Gastrocnemius medialis (tissue), 4 donors: Measurements from ENCODE around the gene DNAJC30.

Source experiments
- POLR2A ChIP-seq, 2 donors: fragments of 450-650 bp; IDR thresholded peaks; one replicate each; pipeline ENCODE4 v1.6.1; 2017; ENCODE audit warnings: antibody characterized with exemption in 2 of 2, mild to moderate bottlenecking in 2 of 2, moderate library complexity in 2 of 2
- TF ChIP-seq, protein P1 (sequence below), 5 experiments: fragments of 450-650 bp in 3 of 5; fragments of 200-600 bp in 2 of 5; sonication (generic) in 2 of 5; IDR thresholded peaks in 4 of 5; conservative IDR thresholded peaks in 1 of 5; 1 replicate in 4 of 5; 2 replicates in 1 of 5; pipeline ENCODE4 v1.5.1; 2016 to 2019; ENCODE audit warnings: antibody characterized with exemption in 5 of 5, mild to moderate bottlenecking in 3 of 5, moderate library complexity in 3 of 5

DNA sequence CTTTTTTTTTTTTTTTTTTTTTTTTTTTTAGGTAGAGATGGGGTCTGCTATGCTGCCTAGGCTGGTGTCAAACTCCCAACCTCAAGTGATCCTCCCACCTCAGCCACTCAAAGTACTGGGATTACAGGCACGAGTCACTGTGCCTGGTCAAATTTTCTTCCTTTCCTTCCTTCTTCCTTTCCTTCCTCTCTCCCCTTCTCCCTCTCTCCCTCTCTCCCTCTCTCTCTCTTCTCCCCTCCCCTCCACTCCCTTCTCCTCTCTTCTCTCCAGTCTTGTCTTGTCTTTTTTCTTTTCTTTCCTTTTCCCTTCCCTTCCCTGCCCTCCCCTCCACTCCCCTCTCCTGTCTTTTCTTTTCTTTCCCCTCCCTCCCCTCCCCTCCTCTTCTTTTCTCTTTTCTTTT is 51.7 kb downstream of the DNAJC30 start:
- no peak for TF ChIP-seq POLR2A (IDR thresholded peaks at IDR 0.05)
- TF ChIP-seq, protein P1, sequence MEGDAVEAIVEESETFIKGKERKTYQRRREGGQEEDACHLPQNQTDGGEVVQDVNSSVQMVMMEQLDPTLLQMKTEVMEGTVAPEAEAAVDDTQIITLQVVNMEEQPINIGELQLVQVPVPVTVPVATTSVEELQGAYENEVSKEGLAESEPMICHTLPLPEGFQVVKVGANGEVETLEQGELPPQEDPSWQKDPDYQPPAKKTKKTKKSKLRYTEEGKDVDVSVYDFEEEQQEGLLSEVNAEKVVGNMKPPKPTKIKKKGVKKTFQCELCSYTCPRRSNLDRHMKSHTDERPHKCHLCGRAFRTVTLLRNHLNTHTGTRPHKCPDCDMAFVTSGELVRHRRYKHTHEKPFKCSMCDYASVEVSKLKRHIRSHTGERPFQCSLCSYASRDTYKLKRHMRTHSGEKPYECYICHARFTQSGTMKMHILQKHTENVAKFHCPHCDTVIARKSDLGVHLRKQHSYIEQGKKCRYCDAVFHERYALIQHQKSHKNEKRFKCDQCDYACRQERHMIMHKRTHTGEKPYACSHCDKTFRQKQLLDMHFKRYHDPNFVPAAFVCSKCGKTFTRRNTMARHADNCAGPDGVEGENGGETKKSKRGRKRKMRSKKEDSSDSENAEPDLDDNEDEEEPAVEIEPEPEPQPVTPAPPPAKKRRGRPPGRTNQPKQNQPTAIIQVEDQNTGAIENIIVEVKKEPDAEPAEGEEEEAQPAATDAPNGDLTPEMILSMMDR (IDR thresholded peaks at IDR 0.05 in 4 of 5, conservative IDR thresholded peaks at IDR 0.05 in 1 of 5) = no peak
